Fibroblast of pulmonary artery (primary cell): ENCODE data around the gene CKB.

Source experiments
- DNase-seq: peaks from one replicate; pipeline ENCODE4 v3.0.0-alpha.2; 2010; ENCODE audit warnings: low read depth
- H3K4me3 ChIP-seq: replicated peaks from 2 replicates; pipeline ENCODE4 v1.5.1; 2011; ENCODE audit warnings: low read depth, mild to moderate bottlenecking, control low read depth, low read length, moderate library complexity
- TF ChIP-seq, protein P1 (sequence below): IDR thresholded peaks from 2 replicates; pipeline ENCODE4 v1.5.1; 2011; ENCODE audit warnings: mild to moderate bottlenecking, control low read depth, low read length, inconsistent platforms; ENCODE audit errors: missing control alignments

The CKB gene

GRCh38 chr14:103548463-103549351 is 26.1 kb upstream of the CKB start:
- TF ChIP-seq, protein P1, sequence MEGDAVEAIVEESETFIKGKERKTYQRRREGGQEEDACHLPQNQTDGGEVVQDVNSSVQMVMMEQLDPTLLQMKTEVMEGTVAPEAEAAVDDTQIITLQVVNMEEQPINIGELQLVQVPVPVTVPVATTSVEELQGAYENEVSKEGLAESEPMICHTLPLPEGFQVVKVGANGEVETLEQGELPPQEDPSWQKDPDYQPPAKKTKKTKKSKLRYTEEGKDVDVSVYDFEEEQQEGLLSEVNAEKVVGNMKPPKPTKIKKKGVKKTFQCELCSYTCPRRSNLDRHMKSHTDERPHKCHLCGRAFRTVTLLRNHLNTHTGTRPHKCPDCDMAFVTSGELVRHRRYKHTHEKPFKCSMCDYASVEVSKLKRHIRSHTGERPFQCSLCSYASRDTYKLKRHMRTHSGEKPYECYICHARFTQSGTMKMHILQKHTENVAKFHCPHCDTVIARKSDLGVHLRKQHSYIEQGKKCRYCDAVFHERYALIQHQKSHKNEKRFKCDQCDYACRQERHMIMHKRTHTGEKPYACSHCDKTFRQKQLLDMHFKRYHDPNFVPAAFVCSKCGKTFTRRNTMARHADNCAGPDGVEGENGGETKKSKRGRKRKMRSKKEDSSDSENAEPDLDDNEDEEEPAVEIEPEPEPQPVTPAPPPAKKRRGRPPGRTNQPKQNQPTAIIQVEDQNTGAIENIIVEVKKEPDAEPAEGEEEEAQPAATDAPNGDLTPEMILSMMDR, result no peak
- DNase-seq, result no peak
- H3K4me3 ChIP-seq, result no peak overlapping the region

DNA sequence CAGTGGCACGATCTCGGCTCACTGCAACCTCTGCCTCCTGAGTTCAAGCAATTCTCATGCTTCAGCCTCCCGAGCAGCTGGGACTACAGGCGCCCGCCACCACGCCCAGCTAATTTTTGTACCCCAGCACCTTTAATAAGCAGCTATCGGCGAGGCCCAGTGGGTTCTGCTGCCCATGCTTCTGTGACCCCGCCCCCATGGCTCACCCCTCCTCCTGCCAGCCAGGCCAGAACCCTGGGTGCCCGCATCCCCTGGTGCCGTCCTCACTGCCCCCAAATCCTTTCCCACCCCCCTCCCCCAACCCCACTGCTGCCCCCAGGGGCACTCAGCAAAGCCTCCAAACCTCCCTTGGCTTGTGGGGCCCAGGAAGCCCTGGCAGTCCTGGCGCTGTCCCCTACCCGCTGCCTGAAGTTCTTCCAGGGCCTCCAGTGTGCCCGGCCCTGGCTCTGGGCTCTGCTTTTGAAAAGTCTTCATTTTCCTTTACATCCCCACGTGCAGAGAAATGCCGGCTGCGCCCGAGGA is 25.4 kb upstream of the CKB start:
- TF ChIP-seq, protein P1, result no peak
- DNase-seq, result no peak
- H3K4me3 ChIP-seq, result no peak overlapping the region

DNA sequence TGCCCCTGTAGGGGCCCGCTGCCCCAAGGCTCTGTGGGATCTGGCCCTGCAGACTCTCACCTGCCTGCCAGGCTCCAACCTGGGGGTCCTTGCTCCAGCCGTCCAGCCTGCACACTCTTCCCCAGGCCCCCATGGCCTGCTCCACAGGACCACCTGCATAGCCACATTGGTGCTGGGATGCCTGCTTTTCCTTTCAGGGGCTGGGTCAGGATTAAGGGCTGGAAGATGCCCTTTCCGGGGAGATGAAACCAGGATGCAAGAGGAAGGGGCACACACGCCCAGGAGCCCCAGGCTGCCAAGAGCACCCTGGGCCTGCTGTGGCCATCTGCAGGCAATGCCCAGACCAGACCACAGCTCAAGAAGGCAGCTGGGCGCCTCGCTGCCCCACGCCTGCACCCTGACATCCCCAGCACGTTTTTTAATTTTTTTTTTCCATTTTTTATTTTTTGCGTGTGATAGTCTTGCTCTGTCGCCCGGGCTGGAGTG is 24.9 kb upstream of the CKB start:
- H3K4me3 ChIP-seq, result no peak overlapping the region
- no peak for DNase-seq
- TF ChIP-seq, protein P1, result no peak

DNA sequence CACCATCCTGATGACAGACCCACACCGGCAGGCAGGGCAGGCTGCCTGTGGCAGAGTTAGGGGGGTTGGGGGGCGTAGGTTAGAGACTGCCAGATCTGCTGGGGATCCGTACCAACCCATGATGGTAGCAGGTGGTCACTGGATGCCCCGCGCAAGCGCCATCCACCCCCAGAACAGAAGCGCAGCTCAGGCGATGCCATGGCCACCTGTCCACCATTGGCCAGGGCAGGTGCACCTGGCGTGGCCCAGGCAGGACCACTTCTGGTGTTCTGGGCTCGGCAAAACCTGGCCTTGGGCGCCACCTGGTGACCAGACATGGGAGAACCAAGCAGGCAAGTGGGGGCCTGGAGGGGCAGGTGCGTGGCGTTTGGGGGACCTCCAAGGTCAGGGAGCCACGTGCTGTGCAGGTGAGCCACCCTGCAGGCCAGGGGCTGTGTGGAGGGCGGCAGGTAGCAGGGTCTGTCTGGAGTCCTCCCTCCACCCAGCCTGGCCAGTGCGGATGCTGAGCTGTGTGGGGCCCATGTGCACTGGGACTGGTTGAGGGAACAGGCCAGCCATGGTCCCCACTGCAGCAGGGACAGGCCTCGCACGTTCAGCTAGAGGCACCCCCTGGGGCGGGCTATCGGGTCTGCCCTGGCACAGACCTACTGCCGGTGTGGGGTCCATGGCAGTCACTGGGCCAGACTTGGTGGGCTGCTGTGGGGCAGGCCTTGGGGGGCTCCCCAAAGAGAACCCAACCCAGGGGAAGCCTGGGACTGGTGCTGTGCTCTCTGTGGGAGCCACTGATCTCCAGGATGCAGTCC is 24.2 kb upstream of the CKB start:
- no peak overlapping the region for H3K4me3 ChIP-seq
- TF ChIP-seq, protein P1, result peak; percentile 81
- DNase-seq, result peak; percentile 56

DNA sequence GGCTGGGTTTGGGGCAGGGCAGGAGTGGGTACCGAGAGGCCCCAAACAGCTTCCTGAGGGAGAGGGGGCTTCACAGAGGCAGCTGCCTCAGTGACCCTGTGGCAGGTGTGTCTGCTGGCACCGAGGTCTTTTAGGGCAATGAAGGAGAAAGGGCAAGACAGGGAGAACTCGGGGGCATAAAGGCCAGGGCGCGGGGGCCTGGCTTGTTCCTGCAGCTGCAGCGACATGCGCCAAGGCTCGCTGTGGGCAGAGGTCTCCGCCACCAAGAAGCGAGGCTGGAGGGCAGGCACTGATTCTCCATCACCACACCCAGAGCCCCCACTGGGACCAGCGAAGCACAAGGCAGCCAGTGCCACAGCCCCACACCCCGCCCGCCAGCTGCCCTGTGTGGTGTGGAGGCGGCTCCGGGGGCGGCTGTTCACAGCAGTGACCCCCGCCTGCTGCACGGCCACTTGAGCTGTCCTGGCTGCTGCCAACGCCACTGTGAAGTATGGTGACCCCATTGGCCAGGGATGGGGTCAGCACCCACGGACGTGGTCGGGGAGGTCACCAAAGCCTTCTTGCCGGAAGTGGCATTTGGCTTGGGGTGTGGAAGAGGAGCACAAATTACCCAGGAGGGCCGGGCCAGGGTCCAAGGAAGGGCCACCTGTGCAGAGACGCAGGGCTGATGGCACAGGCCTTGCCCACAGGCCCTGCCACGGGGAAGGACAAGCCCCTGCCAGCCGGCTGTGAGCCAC is 23.5 kb upstream of the CKB start:
- no peak for DNase-seq
- TF ChIP-seq, protein P1, result no peak
- H3K4me3 ChIP-seq, result no peak overlapping the region

- no peak for DNase-seq
- TF ChIP-seq, protein P1, result no peak
- H3K4me3 ChIP-seq, result no peak overlapping the region
Measured at GRCh38 chr14:103545219-103545914, 22.7 kb upstream of the CKB start.
